GM21723 (cell line): Measurements from ENCODE around the gene ZNF678.
"Not testable (repeated sequence)": the region's sequence is repeated elsewhere in the genome, so short reads cannot be mapped to it uniquely, and the experiment has no call there.

Source experiments
- ATAC-seq: cut with Tn5 transposase; IDR thresholded peaks from one replicate; pipeline ENCODE4 v1.9.1; 2021; ENCODE audit warnings: mild to moderate bottlenecking, moderate library complexity; ENCODE audit not compliant: unreplicated experiment

ZNF678 gene

GRCh38 chr1:227709451-227709850, 146.1 kb downstream of the ZNF678 start:
- ATAC-seq = no peak

GRCh38 chr1:227710474-227710873, 147.1 kb downstream of the ZNF678 start:
- not testable (repeated sequence) for ATAC-seq

- ATAC-seq = no peak
These were observed 149.3 kb downstream of the ZNF678 start for GRCh38 chr1:227712648-227713047.

GRCh38 chr1:227718932-227719331, 155.6 kb downstream of the ZNF678 start:
- no peak for ATAC-seq

- ATAC-seq = no peak
These were observed 160.1 kb downstream of the ZNF678 start for GRCh38 chr1:227723474-227723873.

GRCh38 chr1:227725046-227725445, 161.7 kb downstream of the ZNF678 start:
- ATAC-seq = no peak

GRCh38 chr1:227726318-227726717, 163.0 kb downstream of the ZNF678 start:
- no peak for ATAC-seq
